Uterus (tissue), 2 donors: ENCODE results near the gene HOXD10.

Experiments
- CTCF ChIP-seq, 4 experiments: fragments of 200-600 bp in 2 of 4; fragments of 450-650 bp in 2 of 4; sonication (generic) in 2 of 4; IDR thresholded peaks; one replicate each; pipeline ENCODE4 v1.5.1; 2016 to 2019; ENCODE audit warnings: antibody characterized with exemption in 4 of 4, mild to moderate bottlenecking in 2 of 4, moderate library complexity in 1 of 4
- POLR2A ChIP-seq, 2 donors: fragments of 450-650 bp; IDR thresholded peaks; one replicate each; pipeline ENCODE4 v1.6.1; 2016; ENCODE audit warnings: antibody characterized with exemption in 2 of 2, mild to moderate bottlenecking in 1 of 2, moderate library complexity in 1 of 2

GRCh38 chr2:176075481-176075880 lies 41.1 kb upstream of the HOXD10 start:
- no peak for TF ChIP-seq CTCF (IDR thresholded peaks at IDR 0.05)
- no peak for TF ChIP-seq POLR2A (IDR thresholded peaks at IDR 0.05)
